Loucy (cell line): Measurements from ENCODE around the gene NKX6-2.
"Not testable (repeated sequence)": the region's sequence is repeated elsewhere in the genome, so short reads cannot be mapped to it uniquely, and the experiment has no call there.

Experiments used
- H2AFZ ChIP-seq: fragments of 200-600 bp; sonication (generic); 2 replicates; pipeline ENCODE4 v1.6.0; 2016; ENCODE audit warnings: antibody characterized with exemption, mild to moderate bottlenecking, low read length, moderate library complexity
- H3F3A ChIP-seq: fragments of 200-600 bp; 2 replicates; pipeline ENCODE4 v1.6.0; 2016; ENCODE audit warnings: antibody characterized with exemption, low read depth, mild to moderate bottlenecking
- H3K27me3 ChIP-seq: fragments of 200-600 bp; sonication (generic); 2 replicates; pipeline ENCODE4 v1.6.1; 2014; ENCODE audit warnings: low read length, mild to moderate bottlenecking; ENCODE audit not compliant: insufficient read depth, poor library complexity, severe bottlenecking
- H3K36me3 ChIP-seq: fragments of 200-600 bp; sonication (generic); 2 replicates; pipeline ENCODE4 v1.6.1; 2016; ENCODE audit warnings: low read length; ENCODE audit not compliant: insufficient read depth
- H3K4me1 ChIP-seq: fragments of 200-600 bp; sonication (generic); 2 replicates; pipeline ENCODE4 v1.5.1; 2014; ENCODE audit warnings: low read length, mild to moderate bottlenecking; ENCODE audit not compliant: insufficient read depth, poor library complexity, severe bottlenecking
- H3K4me2 ChIP-seq: fragments of 200-600 bp; sonication (generic); 2 replicates; pipeline ENCODE4 v1.6.0; 2014; ENCODE audit warnings: antibody characterized with exemption, low read length, low read depth, mild to moderate bottlenecking; ENCODE audit not compliant: poor library complexity, severe bottlenecking
- H3K4me3 ChIP-seq: fragments of 200-600 bp; sonication (generic); 2 replicates; pipeline ENCODE4 v1.5.1; 2014; ENCODE audit warnings: low read length, mild to moderate bottlenecking, mixed read lengths; ENCODE audit not compliant: poor library complexity, severe bottlenecking
- H3K79me2 ChIP-seq: fragments of 200-600 bp; sonication (generic); 2 replicates; pipeline ENCODE4 v1.6.1; 2014; ENCODE audit warnings: low read length; ENCODE audit not compliant: insufficient read depth
- H3K9ac ChIP-seq: fragments of 200-600 bp; sonication (generic); 2 replicates; pipeline ENCODE4 v1.6.0; 2014; ENCODE audit warnings: mild to moderate bottlenecking, low read depth, low read length, moderate library complexity; ENCODE audit not compliant: poor library complexity, severe bottlenecking
- H3K9me2 ChIP-seq: fragments of 200-600 bp; sonication (generic); replicated peaks from 2 replicates; pipeline ENCODE4 v1.6.1; 2016; ENCODE audit warnings: low read depth, low read length, mixed read lengths
- H3K9me3 ChIP-seq: fragments of 200-600 bp; sonication (generic); 2 replicates; pipeline ENCODE4 v1.6.1; 2014; ENCODE audit warnings: mild to moderate bottlenecking, antibody characterized with exemption, low read length, low read depth; ENCODE audit not compliant: insufficient read depth
- H4K20me1 ChIP-seq: fragments of 200-600 bp; sonication (generic); 2 replicates; pipeline ENCODE4 v1.6.0; 2014; ENCODE audit warnings: antibody characterized with exemption, low read length, mild to moderate bottlenecking; ENCODE audit not compliant: insufficient read depth, poor library complexity, severe bottlenecking
- CTCF ChIP-seq: fragments of 200-600 bp; sonication (generic); conservative IDR thresholded peaks from 2 replicates; pipeline ENCODE4 v1.5.1; 2014; ENCODE audit warnings: mild to moderate bottlenecking, antibody characterized with exemption, low read length
- EZH2phosphoT487 ChIP-seq: fragments of 200-600 bp; IDR thresholded peaks from 2 replicates; pipeline ENCODE4 v1.6.1; 2018; ENCODE audit warnings: antibody characterized with exemption, mild to moderate bottlenecking, moderate library complexity, borderline replicate concordance

Gene NKX6-2

DNA sequence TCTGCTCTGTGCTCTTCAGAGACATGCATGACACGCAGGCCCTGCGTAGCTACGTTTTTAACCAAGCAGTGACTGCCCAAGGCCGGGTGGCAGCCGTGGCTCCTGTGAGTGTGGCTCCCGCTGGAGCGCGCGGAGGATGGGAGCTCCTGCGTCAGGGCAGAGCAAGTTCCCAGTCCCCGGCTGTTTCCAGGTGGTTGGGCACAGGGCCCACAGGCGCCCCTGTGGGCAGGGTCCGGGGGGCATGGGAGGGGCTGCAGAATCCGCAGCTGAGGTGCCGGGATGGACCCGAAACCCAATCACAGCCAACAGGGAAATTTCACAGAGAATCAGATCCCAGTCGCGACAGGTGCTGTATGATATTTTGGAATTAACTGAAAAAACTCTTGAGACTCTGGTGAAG lies 9.8 kb downstream of the NKX6-2 start:
- Histone ChIP-seq H3K4me2 (no peak overlapping the region), H3K9ac (no peak overlapping the region), H3K79me2 (no peaks in the 10 kb centered on the region), H3K36me3 (peaks cover 1% of the 10 kb centered on the region; the same call in 1 of the 2 replicates), H3K9me3 (no peaks in the 10 kb centered on the region), H3K9me2 (no peaks in the 10 kb centered on the region), H3K4me1 (no peaks in the 10 kb centered on the region), H2AFZ (no peak overlapping the region), H4K20me1 (no peaks in the 10 kb centered on the region), H3K4me3 (no peak overlapping the region), H3F3A (no peaks in the 10 kb centered on the region), H3K27me3 (no peaks in the 10 kb centered on the region)
- TF ChIP-seq EZH2phosphoT487 (no peak), CTCF (no peak)

- Histone ChIP-seq H3K4me3 (no peak overlapping the region), H3K79me2 (no peaks in the 10 kb centered on the region), H2AFZ (no peak overlapping the region), H3K9ac (no peak overlapping the region), H3K9me3 (no peaks in the 10 kb centered on the region), H3K4me1 (no peaks in the 10 kb centered on the region), H3K27me3 (no peaks in the 10 kb centered on the region), H3K36me3 (peaks cover 7% of the 10 kb centered on the region; the same call in 1 of the 2 replicates), H4K20me1 (no peaks in the 10 kb centered on the region), H3F3A (no peaks in the 10 kb centered on the region), H3K4me2 (no peak overlapping the region), H3K9me2 (no peaks in the 10 kb centered on the region)
- TF ChIP-seq CTCF (no peak), EZH2phosphoT487 (no peak)
Measured at GRCh38 chr10:132774902-132775863, 10.8 kb downstream of the NKX6-2 start.

DNA sequence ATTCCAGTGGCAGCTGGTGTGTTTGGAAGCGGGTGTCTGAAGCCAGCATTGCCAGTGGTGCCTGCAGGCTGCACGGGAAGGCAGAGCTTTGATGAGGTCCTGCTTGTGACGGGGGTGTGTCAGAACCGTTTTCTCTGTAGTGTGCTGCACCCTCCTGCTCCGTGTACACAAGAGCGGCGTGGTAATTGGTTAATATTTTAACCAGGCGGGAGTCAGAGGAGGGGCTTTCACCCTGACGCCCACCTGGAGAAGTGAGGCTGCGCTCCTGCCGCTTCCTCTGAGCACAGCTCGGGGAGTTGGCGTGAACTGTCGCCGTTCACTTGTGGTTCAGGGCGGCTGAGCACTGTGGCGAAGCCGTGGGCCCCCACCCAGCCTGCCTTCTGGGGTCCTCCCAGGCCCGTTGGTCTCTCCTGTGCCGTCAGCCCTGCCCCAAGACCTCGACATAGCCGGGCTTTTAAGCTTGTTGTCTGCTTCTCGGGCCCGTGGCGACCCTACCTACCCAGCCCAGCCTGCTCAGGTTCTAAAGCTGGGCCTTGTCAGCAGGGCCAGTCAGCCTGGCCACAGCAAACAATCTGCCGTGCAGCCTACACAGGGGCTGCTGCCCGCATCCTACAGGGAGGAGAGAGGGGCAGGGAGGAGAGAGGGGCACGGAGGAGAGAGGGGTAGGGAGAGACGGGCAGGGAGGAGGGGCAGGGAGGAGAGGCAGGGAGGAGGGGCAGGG lies 11.6 kb downstream of the NKX6-2 start:
- H3K9me2 ChIP-seq = no peaks in the 10 kb centered on the region
- H2AFZ ChIP-seq = no peak overlapping the region
- no peaks in the 10 kb centered on the region for H3F3A ChIP-seq
- H3K36me3 ChIP-seq = peaks cover 7% of the 10 kb centered on the region; the same call in 1 of the 2 replicates
- H3K9me3 ChIP-seq = no peaks in the 10 kb centered on the region
- H3K79me2 ChIP-seq = no peaks in the 10 kb centered on the region
- H3K4me2 ChIP-seq = no peak overlapping the region
- TF ChIP-seq CTCF = no peak
- no peak for TF ChIP-seq EZH2phosphoT487
- H3K27me3 ChIP-seq = no peaks in the 10 kb centered on the region
- no peaks in the 10 kb centered on the region for H4K20me1 ChIP-seq
- H3K4me1 ChIP-seq = no peaks in the 10 kb centered on the region
- no peak overlapping the region for H3K9ac ChIP-seq
- H3K4me3 ChIP-seq = no peak overlapping the region

- not testable (repeated sequence) for H3K27me3 ChIP-seq, H3K4me2 ChIP-seq, H3K79me2 ChIP-seq, H2AFZ ChIP-seq, H4K20me1 ChIP-seq, H3F3A ChIP-seq, H3K9me3 ChIP-seq, H3K9ac ChIP-seq, H3K36me3 ChIP-seq, H3K4me3 ChIP-seq, H3K4me1 ChIP-seq, H3K9me2 ChIP-seq
Measured at GRCh38 chr10:132772816-132773215, 13.1 kb downstream of the NKX6-2 start.
